Measurements from ENCODE around the gene SLC28A1. TPM values are rescaled to one million over a fixed set of nuclear protein-coding genes. Genes with fewer than 3 reads are reported as not detected.

SLC28A1 gene
- total RNA-seq, 4 donors from 2014 or later = 0.47 TPM; not detected in 3

- no peaks in the 10 kb centered on the region for H3K36me3 ChIP-seq
Observed at GRCh38 chr15:84883466-84883865, 996 bp upstream of the SLC28A1 start.

GRCh38 chr15:84885801-84886200, 1.3 kb downstream of the SLC28A1 start:
- Histone ChIP-seq H3K36me3 (no peaks in the 10 kb centered on the region), H3K4me1 (peaks cover 0 to 8% of the 10 kb centered on the region in 2 donors), H3K4me3 (no peak overlapping the region), H3K9me3 (no peaks in the 10 kb centered on the region), H3K27ac (no peak overlapping the region), H3K27me3 (no peaks in the 10 kb centered on the region)
- ATAC-seq (no peak), DNase-seq (no peak)
- intact Hi-C loops (cut with DNase I; ENCODE audit: low total_unique reads) = no loop called here
- in situ Hi-C loops (cut with MboI; ENCODE audit: low sequenced_read_pairs in 4 of 4) = no loop called here
- no peak for TF ChIP-seq POLR2A (IDR thresholded peaks at IDR 0.05)
- TF ChIP-seq CTCF (IDR thresholded peaks at IDR 0.05 in 4 of 5, conservative IDR thresholded peaks at IDR 0.05 in 1 of 5) = no peak

More at GRCh38 chr15:84883466-84883865, 996 bp upstream of the SLC28A1 start:
- Histone ChIP-seq H3K4me1 (peaks cover 0 to 8% of the 10 kb centered on the region in 2 donors), H3K27ac (no peak overlapping the region), H3K4me3 (no peak overlapping the region), H3K27me3 (no peaks in the 10 kb centered on the region), H3K9me3 (no peaks in the 10 kb centered on the region)
- no peak for DNase-seq
- intact Hi-C loops (cut with DNase I; ENCODE audit: low total_unique reads) = no loop called here
- in situ Hi-C loops (cut with MboI; ENCODE audit: low sequenced_read_pairs in 4 of 4) = no loop called here
- TF ChIP-seq CTCF (IDR thresholded peaks at IDR 0.05 in 4 of 5, conservative IDR thresholded peaks at IDR 0.05 in 1 of 5) = no peak
- no peak for TF ChIP-seq POLR2A (IDR thresholded peaks at IDR 0.05)
- ATAC-seq = no peak

- TF ChIP-seq CTCF (IDR thresholded peaks at IDR 0.05 in 4 of 5, conservative IDR thresholded peaks at IDR 0.05 in 1 of 5) (no peak), POLR2A (IDR thresholded peaks at IDR 0.05) (no peak)
- Histone ChIP-seq H3K4me1 (peaks cover 0 to 8% of the 10 kb centered on the region in 2 donors), H3K27ac (no peak overlapping the region), H3K4me3 (no peak overlapping the region), H3K36me3 (no peaks in the 10 kb centered on the region), H3K9me3 (no peaks in the 10 kb centered on the region), H3K27me3 (no peaks in the 10 kb centered on the region)
- intact Hi-C loops (cut with DNase I; ENCODE audit: low total_unique reads) = no loop called here
- in situ Hi-C loops (cut with MboI; ENCODE audit: low sequenced_read_pairs in 4 of 4) = no loop called here
- DNase-seq = no peak
- no peak for ATAC-seq
Observed at GRCh38 chr15:84886211-84886983, 1.9 kb downstream of the SLC28A1 start.

- Histone ChIP-seq H3K9me3 (no peaks in the 10 kb centered on the region), H3K36me3 (no peaks in the 10 kb centered on the region), H3K4me1 (peaks cover 0 to 8% of the 10 kb centered on the region in 2 donors), H3K4me3 (no peak overlapping the region), H3K27me3 (no peaks in the 10 kb centered on the region), H3K27ac (no peak overlapping the region)
- intact Hi-C loops (cut with DNase I; ENCODE audit: low total_unique reads) (no loop called here), in situ Hi-C loops (cut with MboI; ENCODE audit: low sequenced_read_pairs in 4 of 4) (no loop called here)
- TF ChIP-seq CTCF (IDR thresholded peaks at IDR 0.05 in 4 of 5, conservative IDR thresholded peaks at IDR 0.05 in 1 of 5) (no peak), POLR2A (IDR thresholded peaks at IDR 0.05) (no peak)
- DNase-seq = no peak
- no peak for ATAC-seq
Observed at GRCh38 chr15:84886984-84887299, 2.5 kb downstream of the SLC28A1 start.

- in situ Hi-C loops (cut with MboI; ENCODE audit: low sequenced_read_pairs in 4 of 4) = no loop called here
- TF ChIP-seq CTCF (IDR thresholded peaks at IDR 0.05 in 4 of 5, conservative IDR thresholded peaks at IDR 0.05 in 1 of 5) = no peak
- no peak for TF ChIP-seq POLR2A (IDR thresholded peaks at IDR 0.05)
Observed at GRCh38 chr15:84887938-84888337, 3.5 kb downstream of the SLC28A1 start.

More at GRCh38 chr15:84887938-84888337, 3.5 kb downstream of the SLC28A1 start:
- no peak overlapping the region for H3K27ac ChIP-seq
- no peak overlapping the region for H3K4me3 ChIP-seq
- H3K36me3 ChIP-seq = no peaks in the 10 kb centered on the region
- intact Hi-C loops (cut with DNase I; ENCODE audit: low total_unique reads) = no loop called here
- no peaks in the 10 kb centered on the region for H3K9me3 ChIP-seq
- no peaks in the 10 kb centered on the region for H3K27me3 ChIP-seq
- H3K4me1 ChIP-seq = peaks cover 0 to 8% of the 10 kb centered on the region in 2 donors
- DNase-seq = no peak
- no peak for ATAC-seq

All from gastrocnemius medialis (tissue), 4 donors.